Measurements from ENCODE around the gene MAML2.

DNA sequence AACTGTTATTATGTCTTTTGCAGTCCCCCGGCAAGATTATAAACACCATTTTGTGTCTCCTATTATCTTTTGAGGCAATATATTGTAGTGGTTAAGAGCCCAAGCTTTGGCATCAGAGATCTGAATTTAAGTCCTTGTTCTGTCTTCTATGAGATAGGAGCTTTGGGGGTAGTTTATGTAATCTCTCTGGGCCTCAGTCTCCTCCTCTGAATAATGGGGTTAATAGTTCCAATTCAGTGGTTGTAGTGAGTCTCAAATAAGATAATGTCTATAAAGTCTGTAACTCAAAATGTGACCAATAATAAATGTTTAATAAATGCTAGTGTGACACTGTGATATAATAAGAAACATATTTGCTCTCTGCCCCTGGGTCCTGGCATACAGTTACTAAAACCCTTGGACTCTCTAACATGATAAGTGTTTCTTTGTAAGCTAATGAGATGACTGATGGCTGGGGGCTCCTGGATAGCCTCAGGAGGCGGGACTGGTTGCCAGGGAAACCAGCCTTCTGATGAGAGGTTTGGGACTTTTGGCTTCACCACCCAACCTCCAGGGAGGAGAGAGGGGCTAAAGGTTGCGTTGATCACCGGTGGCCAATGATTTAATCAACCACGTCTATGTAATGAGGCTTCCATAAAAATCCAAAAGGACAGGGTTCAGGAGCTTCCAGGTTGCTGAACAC is 235.7 kb downstream of the MAML2 start:
- TF ChIP-seq, protein P1, sequence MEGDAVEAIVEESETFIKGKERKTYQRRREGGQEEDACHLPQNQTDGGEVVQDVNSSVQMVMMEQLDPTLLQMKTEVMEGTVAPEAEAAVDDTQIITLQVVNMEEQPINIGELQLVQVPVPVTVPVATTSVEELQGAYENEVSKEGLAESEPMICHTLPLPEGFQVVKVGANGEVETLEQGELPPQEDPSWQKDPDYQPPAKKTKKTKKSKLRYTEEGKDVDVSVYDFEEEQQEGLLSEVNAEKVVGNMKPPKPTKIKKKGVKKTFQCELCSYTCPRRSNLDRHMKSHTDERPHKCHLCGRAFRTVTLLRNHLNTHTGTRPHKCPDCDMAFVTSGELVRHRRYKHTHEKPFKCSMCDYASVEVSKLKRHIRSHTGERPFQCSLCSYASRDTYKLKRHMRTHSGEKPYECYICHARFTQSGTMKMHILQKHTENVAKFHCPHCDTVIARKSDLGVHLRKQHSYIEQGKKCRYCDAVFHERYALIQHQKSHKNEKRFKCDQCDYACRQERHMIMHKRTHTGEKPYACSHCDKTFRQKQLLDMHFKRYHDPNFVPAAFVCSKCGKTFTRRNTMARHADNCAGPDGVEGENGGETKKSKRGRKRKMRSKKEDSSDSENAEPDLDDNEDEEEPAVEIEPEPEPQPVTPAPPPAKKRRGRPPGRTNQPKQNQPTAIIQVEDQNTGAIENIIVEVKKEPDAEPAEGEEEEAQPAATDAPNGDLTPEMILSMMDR (IDR thresholded peaks at IDR 0.05), result no peak
- TF ChIP-seq POLR2A (IDR thresholded peaks at IDR 0.05), result no peak
